Testis (tissue), 3 donors: ENCODE data around the gene CGB7. TPM values are rescaled to one million over a fixed set of nuclear protein-coding genes. Genes with fewer than 3 reads are reported as not detected.
"Not testable (repeated sequence)": the region's sequence is repeated elsewhere in the genome, so short reads cannot be mapped to it uniquely, and the experiment has no call there.

Experiments used
- DNase-seq: peaks from one replicate; pipeline ENCODE4 v3.0.0-alpha.2; 2019
- H3K27ac ChIP-seq, 2 donors: fragments of 200-600 bp; sonication (generic); one replicate each; pipeline ENCODE4 v1.5.1; 2019
- H3K27me3 ChIP-seq: fragments of 200-600 bp; sonication (generic); one replicate; pipeline ENCODE4 v1.5.1; 2019
- H3K36me3 ChIP-seq: fragments of 200-600 bp; sonication (generic); one replicate; pipeline ENCODE4 v1.5.1; 2017; ENCODE audit warnings: low read depth; ENCODE audit errors: missing control alignments
- H3K4me1 ChIP-seq: fragments of 200-600 bp; sonication (generic); one replicate; pipeline ENCODE4 v1.5.1; 2019
- H3K4me3 ChIP-seq, 2 donors: fragments of 200-600 bp; sonication (generic); one replicate each; pipeline ENCODE4 v1.5.1; 2017 to 2019
- H3K9me3 ChIP-seq: fragments of 200-600 bp; sonication (generic); one replicate; pipeline ENCODE4 v1.5.1; 2017
- WGBS, 2 donors: methylation state at CpG; one replicate each; pipeline ENCODE4 v1.1.5; 2018; 5-methylcytosine and 5-hydroxymethylcytosine counted together
- intact Hi-C: fragments of 100-400 bp; cut with DNase I; formaldehyde crosslinking; loops from one replicate; pipeline ENCODE4 v1.15.1; 2023; ENCODE audit warnings: low total_unique reads
- polyA plus RNA-seq: library from polyadenylated mRNA; stranded (reverse); fragments of 350-450 nt; fragmentation: Illumina TruSeq; extraction: RNeasy Lipid Tissue Mini Kit (QIAGEN cat#74804); gene quantifications from one replicate; pipeline ENCODE4 v1.2.3, GENCODE V29; 2014; ENCODE audit warnings: low read depth, low replicate concordance; ENCODE audit not compliant: insufficient read depth
- total RNA-seq, 2 donors: library from RNA; depleted of rRNA; stranded (reverse); fragments of >200 nt; gene quantifications; one replicate each; pipeline ENCODE4 v1.2.3, GENCODE V29; 2016
- TF ChIP-seq, protein P1 (sequence below), 3 experiments: fragments of 450-650 bp in 2 of 3; fragments of 200-600 bp in 1 of 3; sonication (generic) in 1 of 3; IDR thresholded peaks; one replicate each; pipeline ENCODE4 v1.5.1; 2016 to 2019; ENCODE audit warnings: antibody characterized with exemption in 3 of 3, mild to moderate bottlenecking in 2 of 3, moderate library complexity in 1 of 3

Gene CGB7
- total and polyA plus RNA-seq, 3 donors from 2014 or later, result 1.7 to 3.8 (median 3.0) TPM

DNA sequence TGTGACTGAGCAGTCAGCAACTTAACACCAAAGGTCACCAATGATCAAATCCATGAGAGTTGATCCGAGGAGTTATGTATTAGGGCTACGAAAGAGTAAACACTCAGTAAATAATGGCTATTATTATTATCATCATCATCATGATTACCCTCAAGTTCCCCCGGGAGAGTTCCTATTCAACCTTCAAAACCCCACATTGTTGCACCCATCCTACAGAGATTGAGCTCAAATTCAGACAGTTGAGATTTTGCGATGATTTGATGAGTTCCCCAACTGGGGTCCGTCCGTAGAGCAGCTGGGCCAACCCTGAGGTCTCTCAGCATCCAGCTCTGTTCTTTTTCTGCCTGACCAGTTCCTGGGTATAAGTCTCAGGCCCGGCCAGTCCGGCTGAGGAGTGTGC lies 19.4 kb downstream of the CGB7 start:
- 88 to 89% methylated on average over 8 of the region's 8 CpGs for WGBS, 2 donors
- DNase-seq, H3K4me3 ChIP-seq, H3K36me3 ChIP-seq, intact Hi-C loops, H3K9me3 ChIP-seq, H3K4me1 ChIP-seq, H3K27me3 ChIP-seq, H3K27ac ChIP-seq: not testable (repeated sequence)

GRCh38 chr19:49036815-49037214 lies 20.7 kb downstream of the CGB7 start, which contains the start of gene CGB1:
Gene CGB1 (minus strand): TSS chr19:49036895. CDS start chr19:49036711, 184 bp downstream.
- TF ChIP-seq, protein P1, sequence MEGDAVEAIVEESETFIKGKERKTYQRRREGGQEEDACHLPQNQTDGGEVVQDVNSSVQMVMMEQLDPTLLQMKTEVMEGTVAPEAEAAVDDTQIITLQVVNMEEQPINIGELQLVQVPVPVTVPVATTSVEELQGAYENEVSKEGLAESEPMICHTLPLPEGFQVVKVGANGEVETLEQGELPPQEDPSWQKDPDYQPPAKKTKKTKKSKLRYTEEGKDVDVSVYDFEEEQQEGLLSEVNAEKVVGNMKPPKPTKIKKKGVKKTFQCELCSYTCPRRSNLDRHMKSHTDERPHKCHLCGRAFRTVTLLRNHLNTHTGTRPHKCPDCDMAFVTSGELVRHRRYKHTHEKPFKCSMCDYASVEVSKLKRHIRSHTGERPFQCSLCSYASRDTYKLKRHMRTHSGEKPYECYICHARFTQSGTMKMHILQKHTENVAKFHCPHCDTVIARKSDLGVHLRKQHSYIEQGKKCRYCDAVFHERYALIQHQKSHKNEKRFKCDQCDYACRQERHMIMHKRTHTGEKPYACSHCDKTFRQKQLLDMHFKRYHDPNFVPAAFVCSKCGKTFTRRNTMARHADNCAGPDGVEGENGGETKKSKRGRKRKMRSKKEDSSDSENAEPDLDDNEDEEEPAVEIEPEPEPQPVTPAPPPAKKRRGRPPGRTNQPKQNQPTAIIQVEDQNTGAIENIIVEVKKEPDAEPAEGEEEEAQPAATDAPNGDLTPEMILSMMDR (IDR thresholded peaks at IDR 0.05), result peak in 2 of 3 experiments; percentile 59 to 74
- H3K27ac ChIP-seq, H3K4me3 ChIP-seq, H3K9me3 ChIP-seq, H3K4me1 ChIP-seq, H3K36me3 ChIP-seq, intact Hi-C loops, H3K27me3 ChIP-seq: not testable (repeated sequence)
- WGBS, 2 donors, result 33 to 60% methylated on average over 18 of the region's 18 CpGs
- DNase-seq, result peak; percentile 83

GRCh38 chr19:49031642-49032301 lies 25.8 kb downstream of the CGB7 start, which contains the start of gene CGB2:
Gene CGB2 (plus strand): TSS chr19:49031890. CDS start chr19:49032096, 206 bp downstream.
- WGBS, 2 donors, result 10 to 25% methylated on average over 20 to 28 of the region's 28 CpGs
- DNase-seq, result peak; percentile 81
- not testable (repeated sequence) for H3K4me3 ChIP-seq

DNA sequence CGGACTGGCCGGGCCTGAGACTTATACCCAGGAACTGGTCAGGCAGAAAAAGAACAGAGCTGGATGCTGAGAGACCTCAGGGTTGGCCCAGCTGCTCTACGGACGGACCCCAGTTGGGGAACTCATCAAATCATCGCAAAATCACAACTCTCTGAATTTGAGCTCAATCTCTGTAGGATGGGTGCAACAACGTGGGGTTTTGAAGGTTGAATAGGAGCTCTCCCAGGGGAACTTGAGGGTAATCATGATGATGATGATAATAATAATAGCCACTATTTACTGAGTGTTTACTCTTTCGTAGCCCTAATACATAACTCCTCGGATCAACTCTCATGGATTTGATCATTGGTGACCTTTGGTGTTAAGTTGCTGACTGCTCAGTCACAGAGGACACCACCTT lies 27.2 kb downstream of the CGB7 start:
- H3K36me3 ChIP-seq, H3K9me3 ChIP-seq, H3K4me3 ChIP-seq, H3K27ac ChIP-seq, H3K4me1 ChIP-seq, intact Hi-C loops, H3K27me3 ChIP-seq, DNase-seq: not testable (repeated sequence)
- WGBS, 2 donors, result 90 to 98% methylated on average over 4 to 6 of the region's 8 CpGs

More at GRCh38 chr19:49031642-49032301, 25.8 kb downstream of the CGB7 start, which contains the start of gene CGB2:
- H3K9me3 ChIP-seq, H3K27me3 ChIP-seq, H3K4me1 ChIP-seq, H3K36me3 ChIP-seq, intact Hi-C loops, H3K27ac ChIP-seq: not testable (repeated sequence)
- TF ChIP-seq, protein P1 (IDR thresholded peaks at IDR 0.05), result peak in 2 of 3 experiments; percentile 48 to 74

GRCh38 chr19:49029749-49030148 lies 27.8 kb downstream of the CGB7 start:
- H3K27me3 ChIP-seq, H3K4me3 ChIP-seq, H3K4me1 ChIP-seq, H3K36me3 ChIP-seq, intact Hi-C loops, H3K27ac ChIP-seq, DNase-seq, H3K9me3 ChIP-seq: not testable (repeated sequence)
- 91 to 94% methylated on average over 5 to 14 of the region's 14 CpGs for WGBS, 2 donors

- WGBS, 2 donors, result 74 to 86% methylated on average over 8 to 9 of the region's 9 CpGs
- H3K9me3 ChIP-seq, H3K27me3 ChIP-seq, DNase-seq, H3K27ac ChIP-seq, H3K36me3 ChIP-seq, H3K4me3 ChIP-seq, intact Hi-C loops, H3K4me1 ChIP-seq: not testable (repeated sequence)
These were observed 28.9 kb downstream of the CGB7 start for GRCh38 chr19:49028686-49029085.

DNA sequence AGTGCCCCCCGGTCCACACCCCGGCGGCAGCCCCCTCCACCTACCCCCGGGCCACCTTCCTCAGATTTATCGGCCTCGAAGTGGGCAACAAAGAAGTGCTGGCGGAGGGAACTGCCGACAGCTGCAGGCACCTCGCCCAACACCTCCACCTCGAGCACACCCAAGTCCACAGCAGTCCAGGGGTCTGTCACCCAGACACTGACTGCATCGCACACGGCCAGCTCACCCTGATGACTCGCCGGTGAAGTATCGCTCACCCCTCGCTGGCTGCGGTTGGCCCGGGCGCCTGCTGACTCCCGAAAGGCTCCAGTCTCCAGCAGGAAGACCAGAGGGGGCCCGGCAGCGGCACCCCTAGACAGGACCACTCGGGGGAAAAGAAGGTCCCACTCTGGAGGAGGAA lies 31.9 kb downstream of the CGB7 start:
- H3K27ac ChIP-seq, DNase-seq, H3K27me3 ChIP-seq, intact Hi-C loops, H3K4me1 ChIP-seq, H3K4me3 ChIP-seq, H3K36me3 ChIP-seq, H3K9me3 ChIP-seq: not testable (repeated sequence)
- WGBS, 2 donors, result 87 to 90% methylated on average over 13 to 23 of the region's 23 CpGs

- H3K27ac ChIP-seq, DNase-seq, H3K4me1 ChIP-seq, H3K4me3 ChIP-seq, intact Hi-C loops, H3K36me3 ChIP-seq, H3K27me3 ChIP-seq, H3K9me3 ChIP-seq: not testable (repeated sequence)
- WGBS, 2 donors, result 94 to 97% methylated on average over 3 to 4 of the region's 6 CpGs
These were observed 32.5 kb downstream of the CGB7 start for GRCh38 chr19:49025088-49025487.

DNA sequence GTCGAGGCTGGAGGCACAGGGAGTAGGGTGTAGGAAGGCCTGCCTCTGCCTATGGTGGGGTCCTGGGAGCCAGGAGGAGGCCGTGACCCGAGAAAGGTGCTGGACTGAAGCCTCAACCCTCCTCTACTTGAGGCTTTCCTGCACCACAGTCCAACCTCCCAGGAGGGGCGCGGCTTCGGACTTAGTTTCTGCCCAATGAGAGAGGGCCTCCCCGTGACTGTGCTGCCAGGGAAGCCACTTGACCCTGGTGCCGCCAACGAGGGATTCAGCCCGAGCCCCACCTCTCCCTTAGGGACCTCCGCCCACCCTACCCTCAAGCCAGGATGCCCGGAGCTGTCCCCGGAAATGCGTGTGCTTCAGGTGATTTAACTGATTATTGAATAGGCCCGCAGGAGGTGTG lies 33.3 kb downstream of the CGB7 start, which contains the start of gene CGB3:
Gene CGB3 (minus strand): TSS at position 101 of the 400 bp plus-strand sequence. CDS start 362 bp downstream, outside the sequence.
- DNase-seq, H3K9me3 ChIP-seq, H3K36me3 ChIP-seq, H3K27me3 ChIP-seq, H3K4me1 ChIP-seq, H3K4me3 ChIP-seq, H3K27ac ChIP-seq, intact Hi-C loops: not testable (repeated sequence)
- 85% methylated on average over 13 of the region's 15 CpGs; no CpG with 5 or more reads in 1 of the 2 donors for WGBS, 2 donors
